ENCODE results near the gene CACNA2D3.

Gene CACNA2D3

GRCh38 chr3:54132685-54133084 is 10.3 kb downstream of the CACNA2D3 start:
- H3K36me3 ChIP-seq (ENCODE audit: control insufficient read depth, insufficient read depth, low read length) = no peaks in the 10 kb centered on the region
- H3K9ac ChIP-seq (ENCODE audit: low read depth, low read length) = no peak overlapping the region
- no peak overlapping the region for H3K4me3 ChIP-seq (ENCODE audit: low read depth, low read length)
- no peaks in the 10 kb centered on the region for H3K27me3 ChIP-seq (ENCODE audit: control insufficient read depth, insufficient read depth, low read length)
- H3K9me3 ChIP-seq (ENCODE audit: control insufficient read depth, insufficient read depth, low read length) = no peaks in the 10 kb centered on the region
- peaks cover 16% of the 10 kb centered on the region for H3K4me1 ChIP-seq (ENCODE audit: control insufficient read depth, insufficient read depth, low read length)

GRCh38 chr3:54133196-54133595 is 10.8 kb downstream of the CACNA2D3 start:
- Histone ChIP-seq H3K9ac (ENCODE audit: low read depth, low read length) (no peak overlapping the region), H3K4me1 (ENCODE audit: control insufficient read depth, insufficient read depth, low read length) (peaks cover 16% of the 10 kb centered on the region), H3K27me3 (ENCODE audit: control insufficient read depth, insufficient read depth, low read length) (no peaks in the 10 kb centered on the region), H3K4me3 (ENCODE audit: low read depth, low read length) (no peak overlapping the region), H3K9me3 (ENCODE audit: control insufficient read depth, insufficient read depth, low read length) (no peaks in the 10 kb centered on the region), H3K36me3 (ENCODE audit: control insufficient read depth, insufficient read depth, low read length) (no peaks in the 10 kb centered on the region)

- Histone ChIP-seq H3K4me3 (ENCODE audit: low read depth, low read length) (no peak overlapping the region), H3K36me3 (ENCODE audit: control insufficient read depth, insufficient read depth, low read length) (no peaks in the 10 kb centered on the region), H3K9me3 (ENCODE audit: control insufficient read depth, insufficient read depth, low read length) (no peaks in the 10 kb centered on the region), H3K9ac (ENCODE audit: low read depth, low read length) (no peak overlapping the region), H3K4me1 (ENCODE audit: control insufficient read depth, insufficient read depth, low read length) (peaks cover 16% of the 10 kb centered on the region), H3K27me3 (ENCODE audit: control insufficient read depth, insufficient read depth, low read length) (no peaks in the 10 kb centered on the region)
These were observed 11.8 kb downstream of the CACNA2D3 start for GRCh38 chr3:54134155-54134554.

- Histone ChIP-seq H3K27me3 (ENCODE audit: control insufficient read depth, insufficient read depth, low read length) (no peaks in the 10 kb centered on the region), H3K9ac (ENCODE audit: low read depth, low read length) (no peak overlapping the region), H3K36me3 (ENCODE audit: control insufficient read depth, insufficient read depth, low read length) (no peaks in the 10 kb centered on the region), H3K9me3 (ENCODE audit: control insufficient read depth, insufficient read depth, low read length) (no peaks in the 10 kb centered on the region), H3K4me3 (ENCODE audit: low read depth, low read length) (no peak overlapping the region), H3K4me1 (ENCODE audit: control insufficient read depth, insufficient read depth, low read length) (peaks cover 16% of the 10 kb centered on the region)
These were observed 12.4 kb downstream of the CACNA2D3 start for GRCh38 chr3:54134713-54135112.

GRCh38 chr3:54137311-54137710 is 15.0 kb downstream of the CACNA2D3 start:
- no peaks in the 10 kb centered on the region for H3K27me3 ChIP-seq (ENCODE audit: control insufficient read depth, insufficient read depth, low read length)
- H3K4me1 ChIP-seq (ENCODE audit: control insufficient read depth, insufficient read depth, low read length) = peaks cover 11% of the 10 kb centered on the region
- no peak overlapping the region for H3K4me3 ChIP-seq (ENCODE audit: low read depth, low read length)
- no peak overlapping the region for H3K9ac ChIP-seq (ENCODE audit: low read depth, low read length)
- no peaks in the 10 kb centered on the region for H3K36me3 ChIP-seq (ENCODE audit: control insufficient read depth, insufficient read depth, low read length)
- no peaks in the 10 kb centered on the region for H3K9me3 ChIP-seq (ENCODE audit: control insufficient read depth, insufficient read depth, low read length)

- H3K9me3 ChIP-seq (ENCODE audit: control insufficient read depth, insufficient read depth, low read length) = no peaks in the 10 kb centered on the region
- H3K27me3 ChIP-seq (ENCODE audit: control insufficient read depth, insufficient read depth, low read length) = no peaks in the 10 kb centered on the region
- no peaks in the 10 kb centered on the region for H3K36me3 ChIP-seq (ENCODE audit: control insufficient read depth, insufficient read depth, low read length)
- H3K4me1 ChIP-seq (ENCODE audit: control insufficient read depth, insufficient read depth, low read length) = peaks cover 7% of the 10 kb centered on the region
- no peak overlapping the region for H3K9ac ChIP-seq (ENCODE audit: low read depth, low read length)
- no peak overlapping the region for H3K4me3 ChIP-seq (ENCODE audit: low read depth, low read length)
These were observed 16.7 kb downstream of the CACNA2D3 start for GRCh38 chr3:54138937-54139547.

- H3K9ac ChIP-seq (ENCODE audit: low read depth, low read length) = no peak overlapping the region
- peaks cover 7% of the 10 kb centered on the region for H3K4me1 ChIP-seq (ENCODE audit: control insufficient read depth, insufficient read depth, low read length)
- no peaks in the 10 kb centered on the region for H3K36me3 ChIP-seq (ENCODE audit: control insufficient read depth, insufficient read depth, low read length)
- no peaks in the 10 kb centered on the region for H3K9me3 ChIP-seq (ENCODE audit: control insufficient read depth, insufficient read depth, low read length)
- H3K4me3 ChIP-seq (ENCODE audit: low read depth, low read length) = no peak overlapping the region
- no peaks in the 10 kb centered on the region for H3K27me3 ChIP-seq (ENCODE audit: control insufficient read depth, insufficient read depth, low read length)
These were observed 17.3 kb downstream of the CACNA2D3 start for GRCh38 chr3:54139630-54140029.

- H3K36me3 ChIP-seq (ENCODE audit: control insufficient read depth, insufficient read depth, low read length) = no peaks in the 10 kb centered on the region
- H3K27me3 ChIP-seq (ENCODE audit: control insufficient read depth, insufficient read depth, low read length) = no peaks in the 10 kb centered on the region
- peaks cover 7% of the 10 kb centered on the region for H3K4me1 ChIP-seq (ENCODE audit: control insufficient read depth, insufficient read depth, low read length)
- no peaks in the 10 kb centered on the region for H3K9me3 ChIP-seq (ENCODE audit: control insufficient read depth, insufficient read depth, low read length)
- H3K4me3 ChIP-seq (ENCODE audit: low read depth, low read length) = no peak overlapping the region
- no peak overlapping the region for H3K9ac ChIP-seq (ENCODE audit: low read depth, low read length)
These were observed 21.9 kb downstream of the CACNA2D3 start for GRCh38 chr3:54144284-54144683.

- H3K9ac ChIP-seq (ENCODE audit: low read depth, low read length) = no peak overlapping the region
- peaks cover 7% of the 10 kb centered on the region for H3K4me1 ChIP-seq (ENCODE audit: control insufficient read depth, insufficient read depth, low read length)
- no peaks in the 10 kb centered on the region for H3K27me3 ChIP-seq (ENCODE audit: control insufficient read depth, insufficient read depth, low read length)
- no peaks in the 10 kb centered on the region for H3K9me3 ChIP-seq (ENCODE audit: control insufficient read depth, insufficient read depth, low read length)
- H3K36me3 ChIP-seq (ENCODE audit: control insufficient read depth, insufficient read depth, low read length) = no peaks in the 10 kb centered on the region
- H3K4me3 ChIP-seq (ENCODE audit: low read depth, low read length) = no peak overlapping the region
These were observed 24.3 kb downstream of the CACNA2D3 start for GRCh38 chr3:54146506-54147239.

- H3K27me3 ChIP-seq (ENCODE audit: control insufficient read depth, insufficient read depth, low read length) = no peaks in the 10 kb centered on the region
- peaks cover 7% of the 10 kb centered on the region for H3K4me1 ChIP-seq (ENCODE audit: control insufficient read depth, insufficient read depth, low read length)
- no peaks in the 10 kb centered on the region for H3K36me3 ChIP-seq (ENCODE audit: control insufficient read depth, insufficient read depth, low read length)
- H3K4me3 ChIP-seq (ENCODE audit: low read depth, low read length) = no peak overlapping the region
- H3K9ac ChIP-seq (ENCODE audit: low read depth, low read length) = no peak overlapping the region
- no peaks in the 10 kb centered on the region for H3K9me3 ChIP-seq (ENCODE audit: control insufficient read depth, insufficient read depth, low read length)
These were observed 28.6 kb downstream of the CACNA2D3 start for GRCh38 chr3:54150864-54151467.

GRCh38 chr3:54153477-54153876 is 31.1 kb downstream of the CACNA2D3 start:
- Histone ChIP-seq H3K9me3 (ENCODE audit: control insufficient read depth, insufficient read depth, low read length) (no peaks in the 10 kb centered on the region), H3K27me3 (ENCODE audit: control insufficient read depth, insufficient read depth, low read length) (no peaks in the 10 kb centered on the region), H3K4me1 (ENCODE audit: control insufficient read depth, insufficient read depth, low read length) (no peaks in the 10 kb centered on the region), H3K9ac (ENCODE audit: low read depth, low read length) (no peak overlapping the region), H3K36me3 (ENCODE audit: control insufficient read depth, insufficient read depth, low read length) (no peaks in the 10 kb centered on the region), H3K4me3 (ENCODE audit: low read depth, low read length) (no peak overlapping the region)

- H3K9ac ChIP-seq (ENCODE audit: low read depth, low read length) = no peak overlapping the region
- H3K36me3 ChIP-seq (ENCODE audit: control insufficient read depth, insufficient read depth, low read length) = no peaks in the 10 kb centered on the region
- H3K27me3 ChIP-seq (ENCODE audit: control insufficient read depth, insufficient read depth, low read length) = no peaks in the 10 kb centered on the region
- no peak overlapping the region for H3K4me3 ChIP-seq (ENCODE audit: low read depth, low read length)
- no peaks in the 10 kb centered on the region for H3K4me1 ChIP-seq (ENCODE audit: control insufficient read depth, insufficient read depth, low read length)
- no peaks in the 10 kb centered on the region for H3K9me3 ChIP-seq (ENCODE audit: control insufficient read depth, insufficient read depth, low read length)
These were observed 35.5 kb downstream of the CACNA2D3 start for GRCh38 chr3:54157860-54158259.

Measured in iPS-15b (cell line).